GM12891 (cell line): ENCODE data around the gene ZNF648.

Source experiments
- DNase-seq: peaks from one replicate; pipeline ENCODE4 v3.0.0; 2011; ENCODE audit warnings: low spot score; ENCODE audit not compliant: insufficient read length
- FAIRE-seq: peaks from 2 replicates; lab custom pipeline; 2011; peaks lifted over from hg19 to GRCh38; lab: Jason Lieb, UNC
- PAX5 ChIP-seq: IDR thresholded peaks from 2 replicates; pipeline ENCODE4 v1.6.1; 2011; ENCODE audit warnings: low read length, moderate library complexity, mild to moderate bottlenecking; ENCODE audit not compliant: insufficient read depth, severe bottlenecking
- POLR2A ChIP-seq: IDR thresholded peaks from 2 replicates; pipeline ENCODE4 v1.6.1; 2011; ENCODE audit warnings: low read depth, low read length, control low read depth
- POLR2AphosphoS5 ChIP-seq: IDR thresholded peaks from 2 replicates; pipeline ENCODE4 v1.6.1; 2011; ENCODE audit warnings: low read depth, low read length, control low read depth
- POU2F2 ChIP-seq: IDR thresholded peaks from 2 replicates; pipeline ENCODE4 v1.6.1; 2011; ENCODE audit warnings: low read depth, mild to moderate bottlenecking, control low read depth, low read length, moderate library complexity
- SPI1 ChIP-seq: IDR thresholded peaks from 2 replicates; pipeline ENCODE4 v1.6.1; 2011; ENCODE audit warnings: low read depth, low read length, control low read depth
- TAF1 ChIP-seq: IDR thresholded peaks from 2 replicates; pipeline ENCODE4 v1.6.1; 2011; ENCODE audit warnings: low read depth, low read length, control low read depth

ZNF648 gene

GRCh38 chr1:182093781-182094180 lies 32.3 kb upstream of the ZNF648 start:
- TF ChIP-seq POLR2AphosphoS5 (no peak), POU2F2 (no peak)
- DNase-seq (no peak), FAIRE-seq (no peak)

GRCh38 chr1:182092336-182092735 lies 30.8 kb upstream of the ZNF648 start:
- DNase-seq = no peak

GRCh38 chr1:182091083-182091482 lies 29.6 kb upstream of the ZNF648 start:
- no peak for TF ChIP-seq POU2F2
- TF ChIP-seq SPI1 = no peak
- no peak for TF ChIP-seq PAX5
- no peak for TF ChIP-seq POLR2A
- TF ChIP-seq POLR2AphosphoS5 = no peak
- TF ChIP-seq TAF1 = no peak
- FAIRE-seq = no peak

More at GRCh38 chr1:182092336-182092735, 30.8 kb upstream of the ZNF648 start:
- FAIRE-seq = no peak
- TF ChIP-seq POLR2A = no peak
- TF ChIP-seq PAX5 = no peak
- TF ChIP-seq SPI1 = no peak
- no peak for TF ChIP-seq POLR2AphosphoS5
- no peak for TF ChIP-seq POU2F2
- TF ChIP-seq TAF1 = no peak

GRCh38 chr1:182087719-182088350 lies 26.3 kb upstream of the ZNF648 start:
- no peak for TF ChIP-seq TAF1
- TF ChIP-seq POLR2A = no peak
- TF ChIP-seq POLR2AphosphoS5 = no peak
- no peak for TF ChIP-seq PAX5
- TF ChIP-seq POU2F2 = no peak
- no peak for TF ChIP-seq SPI1
- FAIRE-seq (no peak), DNase-seq (no peak)

More at GRCh38 chr1:182091083-182091482, 29.6 kb upstream of the ZNF648 start:
- no peak for DNase-seq

- DNase-seq = no peak
- no peak for TF ChIP-seq SPI1
- no peak for FAIRE-seq
Measured at GRCh38 chr1:182087304-182087703, 25.8 kb upstream of the ZNF648 start.

GRCh38 chr1:182086620-182087019 lies 25.1 kb upstream of the ZNF648 start:
- FAIRE-seq = no peak
- TF ChIP-seq POLR2AphosphoS5 (no peak), POLR2A (no peak)
- no peak for DNase-seq

GRCh38 chr1:182086136-182086535 lies 24.6 kb upstream of the ZNF648 start:
- DNase-seq = no peak

GRCh38 chr1:182085726-182086125 lies 24.2 kb upstream of the ZNF648 start:
- no peak for TF ChIP-seq POLR2A
- TF ChIP-seq SPI1 = no peak
- TF ChIP-seq PAX5 = no peak
- no peak for TF ChIP-seq TAF1
- no peak for TF ChIP-seq POU2F2
- no peak for TF ChIP-seq POLR2AphosphoS5
- FAIRE-seq = no peak
- DNase-seq = no peak

More at GRCh38 chr1:182086136-182086535, 24.6 kb upstream of the ZNF648 start:
- FAIRE-seq = no peak
- TF ChIP-seq POU2F2 (no peak), POLR2AphosphoS5 (no peak), POLR2A (no peak), SPI1 (no peak), TAF1 (no peak), PAX5 (no peak)

- FAIRE-seq (peak; percentile 96), DNase-seq (peak; percentile 66)
- TF ChIP-seq SPI1 = peak; percentile 73
- TF ChIP-seq TAF1 = no peak
Measured at GRCh38 chr1:182084487-182085316, 23.2 kb upstream of the ZNF648 start.

- TF ChIP-seq TAF1 (no peak), POLR2A (no peak), POLR2AphosphoS5 (no peak), SPI1 (no peak), PAX5 (no peak), POU2F2 (no peak)
- FAIRE-seq (no peak), DNase-seq (no peak)
Measured at GRCh38 chr1:182083851-182084486, 22.5 kb upstream of the ZNF648 start.
